Hepatic stellate cell (primary cell): ENCODE results near the gene KCNJ12.
"Not testable (repeated sequence)": the region's sequence is repeated elsewhere in the genome, so short reads cannot be mapped to it uniquely, and the experiment has no call there.

ENCODE experiments used
- DNase-seq: peaks from one replicate; pipeline ENCODE4 v3.0.0; 2011; ENCODE audit warnings: low spot score

The KCNJ12 gene

GRCh38 chr17:21376081-21376758, at the start of gene KCNJ12:
Gene KCNJ12 (plus strand): TSS chr17:21376357. CDS start chr17:21415343, 38,986 bp downstream.
- DNase-seq, result no peak

GRCh38 chr17:21327921-21328320, 48.2 kb upstream of the KCNJ12 start:
- DNase-seq, result not testable (repeated sequence)

- not testable (repeated sequence) for DNase-seq
Observed at GRCh38 chr17:21328778-21329177, 47.4 kb upstream of the KCNJ12 start.

GRCh38 chr17:21330436-21331160, 45.6 kb upstream of the KCNJ12 start:
- no peak for DNase-seq

- DNase-seq, result not testable (repeated sequence)
Observed at GRCh38 chr17:21336541-21337294, 39.4 kb upstream of the KCNJ12 start.

GRCh38 chr17:21337981-21338625, 38.1 kb upstream of the KCNJ12 start:
- not testable (repeated sequence) for DNase-seq

- no peak for DNase-seq
Observed at GRCh38 chr17:21339011-21339410, 37.1 kb upstream of the KCNJ12 start.

GRCh38 chr17:21339571-21339970, 36.6 kb upstream of the KCNJ12 start:
- DNase-seq, result not testable (repeated sequence)

- not testable (repeated sequence) for DNase-seq
Observed at GRCh38 chr17:21340407-21340806, 35.8 kb upstream of the KCNJ12 start.

GRCh38 chr17:21341279-21341678, 34.9 kb upstream of the KCNJ12 start:
- not testable (repeated sequence) for DNase-seq

- not testable (repeated sequence) for DNase-seq
Observed at GRCh38 chr17:21341925-21342540, 34.1 kb upstream of the KCNJ12 start.

- not testable (repeated sequence) for DNase-seq
Observed at GRCh38 chr17:21343061-21343949, 32.9 kb upstream of the KCNJ12 start.

GRCh38 chr17:21344801-21345200, 31.4 kb upstream of the KCNJ12 start:
- not testable (repeated sequence) for DNase-seq

GRCh38 chr17:21345236-21345635, 30.9 kb upstream of the KCNJ12 start:
- no peak for DNase-seq

- not testable (repeated sequence) for DNase-seq
Observed at GRCh38 chr17:21346107-21346506, 30.1 kb upstream of the KCNJ12 start.

GRCh38 chr17:21346651-21347250, 29.4 kb upstream of the KCNJ12 start:
- DNase-seq, result not testable (repeated sequence)

GRCh38 chr17:21347660-21348059, 28.5 kb upstream of the KCNJ12 start:
- DNase-seq, result not testable (repeated sequence)

- DNase-seq, result not testable (repeated sequence)
Observed at GRCh38 chr17:21348081-21348925, 27.9 kb upstream of the KCNJ12 start.

- DNase-seq, result not testable (repeated sequence)
Observed at GRCh38 chr17:21348926-21349261, 27.3 kb upstream of the KCNJ12 start.
